T-helper 2 cell treated with Interferon-gamma antibody and Interleukin-4, amounts not matched to agents 5 μg/mL and 100 μg/mL, for 36 hours (primary cell): ENCODE data around the gene WNT7B.

Source experiments
- DNase-seq: peaks from one replicate; pipeline ENCODE4 v3.0.0; 2021; ENCODE audit warnings: low spot score
- H3K27ac Mint-ChIP-seq: one replicate; pipeline ENCODE4 v1.8.0; 2021; ENCODE audit warnings: mild to moderate bottlenecking, mixed read lengths
- H3K27me3 Mint-ChIP-seq: one replicate; pipeline ENCODE4 v1.8.0; 2021; ENCODE audit warnings: low read depth, mixed read lengths
- H3K36me3 Mint-ChIP-seq: one replicate; pipeline ENCODE4 v1.8.0; 2021; ENCODE audit warnings: low read depth, mixed read lengths
- H3K4me1 Mint-ChIP-seq: one replicate; pipeline ENCODE4 v1.8.0; 2021; ENCODE audit warnings: low read depth, mixed read lengths
- H3K4me3 Mint-ChIP-seq: one replicate; pipeline ENCODE4 v1.8.0; 2022; ENCODE audit warnings: mild to moderate bottlenecking, moderate library complexity, mixed read lengths
- H3K9me3 Mint-ChIP-seq: one replicate; pipeline ENCODE4 v1.8.0; 2021; ENCODE audit warnings: mixed read lengths

WNT7B gene

GRCh38 chr22:45975164-45976161 lies 1.5 kb downstream of the WNT7B start:
- no peaks in the 10 kb centered on the region for H3K9me3 Mint-ChIP-seq
- no peak overlapping the region for H3K27ac Mint-ChIP-seq
- no peaks in the 10 kb centered on the region for H3K36me3 Mint-ChIP-seq
- no peaks in the 10 kb centered on the region for H3K4me1 Mint-ChIP-seq
- peaks cover 45% of the 10 kb centered on the region for H3K27me3 Mint-ChIP-seq
- no peak overlapping the region for H3K4me3 Mint-ChIP-seq
- no peak for DNase-seq

GRCh38 chr22:45974498-45974897 lies 2.5 kb downstream of the WNT7B start:
- no peaks in the 10 kb centered on the region for H3K36me3 Mint-ChIP-seq
- H3K4me3 Mint-ChIP-seq: no peak overlapping the region
- no peaks in the 10 kb centered on the region for H3K4me1 Mint-ChIP-seq
- peaks cover 54% of the 10 kb centered on the region for H3K27me3 Mint-ChIP-seq
- DNase-seq: no peak
- H3K9me3 Mint-ChIP-seq: no peaks in the 10 kb centered on the region
- no peak overlapping the region for H3K27ac Mint-ChIP-seq

GRCh38 chr22:45972889-45973253 lies 4.1 kb downstream of the WNT7B start:
- DNase-seq: no peak
- Mint-ChIP-seq H3K27ac (no peak overlapping the region), H3K27me3 (peaks cover 58% of the 10 kb centered on the region), H3K4me1 (no peaks in the 10 kb centered on the region), H3K9me3 (no peaks in the 10 kb centered on the region), H3K4me3 (no peak overlapping the region), H3K36me3 (no peaks in the 10 kb centered on the region)

GRCh38 chr22:45972091-45972888 lies 4.7 kb downstream of the WNT7B start:
- DNase-seq: no peak
- Mint-ChIP-seq H3K4me3 (no peak overlapping the region), H3K27ac (no peak overlapping the region), H3K27me3 (peaks cover 53% of the 10 kb centered on the region), H3K36me3 (no peaks in the 10 kb centered on the region), H3K9me3 (no peaks in the 10 kb centered on the region), H3K4me1 (no peaks in the 10 kb centered on the region)

GRCh38 chr22:45971408-45972028 lies 5.4 kb downstream of the WNT7B start:
- Mint-ChIP-seq H3K4me1 (no peaks in the 10 kb centered on the region), H3K27me3 (peaks cover 53% of the 10 kb centered on the region), H3K36me3 (no peaks in the 10 kb centered on the region), H3K27ac (no peak overlapping the region), H3K4me3 (no peak overlapping the region), H3K9me3 (no peaks in the 10 kb centered on the region)
- DNase-seq: no peak

- no peaks in the 10 kb centered on the region for H3K36me3 Mint-ChIP-seq
- H3K27me3 Mint-ChIP-seq: peaks cover 53% of the 10 kb centered on the region
- no peaks in the 10 kb centered on the region for H3K9me3 Mint-ChIP-seq
- H3K4me1 Mint-ChIP-seq: no peaks in the 10 kb centered on the region
- H3K27ac Mint-ChIP-seq: no peak overlapping the region
- no peak for DNase-seq
- H3K4me3 Mint-ChIP-seq: no peak overlapping the region
These were observed 6.1 kb downstream of the WNT7B start for GRCh38 chr22:45970705-45971407.

- peaks cover 47% of the 10 kb centered on the region for H3K27me3 Mint-ChIP-seq
- no peak overlapping the region for H3K4me3 Mint-ChIP-seq
These were observed 7.0 kb downstream of the WNT7B start for GRCh38 chr22:45969801-45970470.

GRCh38 chr22:45969414-45969799 lies 7.6 kb downstream of the WNT7B start:
- no peaks in the 10 kb centered on the region for H3K9me3 Mint-ChIP-seq
- H3K4me3 Mint-ChIP-seq: no peak overlapping the region
- no peaks in the 10 kb centered on the region for H3K4me1 Mint-ChIP-seq
- DNase-seq: no peak
- H3K27ac Mint-ChIP-seq: no peak overlapping the region
- H3K27me3 Mint-ChIP-seq: peaks cover 43% of the 10 kb centered on the region
- no peaks in the 10 kb centered on the region for H3K36me3 Mint-ChIP-seq

More at GRCh38 chr22:45969801-45970470, 7.0 kb downstream of the WNT7B start:
- DNase-seq: no peak
- Mint-ChIP-seq H3K27ac (no peak overlapping the region), H3K4me1 (no peaks in the 10 kb centered on the region), H3K9me3 (no peaks in the 10 kb centered on the region), H3K36me3 (no peaks in the 10 kb centered on the region)

GRCh38 chr22:45968751-45969413 lies 8.1 kb downstream of the WNT7B start:
- Mint-ChIP-seq H3K4me1 (no peaks in the 10 kb centered on the region), H3K4me3 (no peak overlapping the region), H3K36me3 (no peaks in the 10 kb centered on the region), H3K9me3 (no peaks in the 10 kb centered on the region), H3K27me3 (peaks cover 38% of the 10 kb centered on the region), H3K27ac (no peak overlapping the region)
- no peak for DNase-seq

- H3K27ac Mint-ChIP-seq: no peak overlapping the region
- no peak overlapping the region for H3K4me3 Mint-ChIP-seq
- no peaks in the 10 kb centered on the region for H3K4me1 Mint-ChIP-seq
- DNase-seq: no peak
- H3K36me3 Mint-ChIP-seq: no peaks in the 10 kb centered on the region
- H3K9me3 Mint-ChIP-seq: no peaks in the 10 kb centered on the region
- H3K27me3 Mint-ChIP-seq: peaks cover 32% of the 10 kb centered on the region
These were observed 8.8 kb downstream of the WNT7B start for GRCh38 chr22:45968003-45968650.

GRCh38 chr22:45966895-45967365 lies 10.0 kb downstream of the WNT7B start:
- no peak overlapping the region for H3K4me3 Mint-ChIP-seq
- no peak for DNase-seq
- no peaks in the 10 kb centered on the region for H3K4me1 Mint-ChIP-seq
- H3K27ac Mint-ChIP-seq: no peak overlapping the region
- H3K9me3 Mint-ChIP-seq: no peaks in the 10 kb centered on the region
- H3K36me3 Mint-ChIP-seq: no peaks in the 10 kb centered on the region
- H3K27me3 Mint-ChIP-seq: peaks cover 24% of the 10 kb centered on the region

- Mint-ChIP-seq H3K4me1 (no peaks in the 10 kb centered on the region), H3K9me3 (no peaks in the 10 kb centered on the region), H3K27me3 (peaks cover 24% of the 10 kb centered on the region), H3K4me3 (no peak overlapping the region), H3K36me3 (no peaks in the 10 kb centered on the region), H3K27ac (no peak overlapping the region)
- no peak for DNase-seq
These were observed 10.6 kb downstream of the WNT7B start for GRCh38 chr22:45966320-45966894.
